HG03045 (cell line): ENCODE results near the gene ITGB7.

Experiments used
- ATAC-seq: cut with Tn5 transposase; IDR thresholded peaks from one replicate; pipeline ENCODE4 v1.9.1; 2021; ENCODE audit warnings: mild to moderate bottlenecking, moderate library complexity; ENCODE audit not compliant: unreplicated experiment

ITGB7 gene

DNA sequence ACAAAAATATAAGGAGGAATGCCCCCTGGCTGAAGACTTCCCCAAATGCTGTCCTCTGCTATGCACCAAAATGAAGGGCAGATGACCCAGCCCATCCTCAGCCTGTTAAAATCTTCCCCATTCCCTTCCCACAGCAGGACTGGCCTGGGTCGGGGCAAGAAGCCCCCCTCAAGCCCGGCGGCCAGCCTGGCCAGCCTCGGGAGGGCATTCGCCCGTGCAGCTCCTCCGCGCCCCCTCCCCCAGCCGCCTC, 24.5 kb upstream of the ITGB7 start:
- no peak for ATAC-seq

DNA sequence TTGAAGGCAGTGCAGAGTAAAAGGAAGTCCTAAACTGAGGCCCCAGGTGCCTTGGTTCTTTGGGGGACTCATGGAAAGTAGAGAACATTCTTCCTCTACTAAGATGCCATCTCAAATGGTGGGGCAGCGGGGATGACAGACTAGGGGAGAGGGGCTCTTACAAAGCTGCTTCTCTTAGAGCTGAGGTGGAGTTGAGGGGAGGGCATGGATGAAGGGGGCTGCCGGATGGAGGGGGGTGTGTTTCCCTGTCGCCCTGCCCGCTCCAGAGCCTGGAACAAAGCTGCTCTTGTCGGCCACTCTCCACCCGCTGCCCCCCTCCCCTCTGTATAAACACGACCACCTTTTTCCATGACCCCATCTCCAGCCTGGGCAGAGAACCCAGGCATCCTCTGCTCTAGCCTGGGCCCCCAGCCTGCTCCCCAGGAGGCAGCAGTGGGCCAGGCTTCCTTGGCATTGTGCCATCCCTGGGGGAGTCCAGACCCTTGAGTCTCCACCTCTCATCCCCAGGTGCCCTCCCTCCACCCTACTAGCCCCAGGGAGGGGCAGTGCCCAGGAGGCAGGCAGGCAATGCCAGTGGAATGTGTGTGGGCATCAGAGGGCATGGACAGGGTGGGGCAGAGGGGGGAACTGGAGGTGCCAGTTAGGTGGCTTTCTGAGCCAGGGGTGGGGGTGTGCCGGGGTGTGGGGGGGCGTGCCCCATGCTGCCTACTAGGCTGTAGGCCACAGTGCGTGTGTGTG, 23.2 kb upstream of the ITGB7 start:
- no peak for ATAC-seq

DNA sequence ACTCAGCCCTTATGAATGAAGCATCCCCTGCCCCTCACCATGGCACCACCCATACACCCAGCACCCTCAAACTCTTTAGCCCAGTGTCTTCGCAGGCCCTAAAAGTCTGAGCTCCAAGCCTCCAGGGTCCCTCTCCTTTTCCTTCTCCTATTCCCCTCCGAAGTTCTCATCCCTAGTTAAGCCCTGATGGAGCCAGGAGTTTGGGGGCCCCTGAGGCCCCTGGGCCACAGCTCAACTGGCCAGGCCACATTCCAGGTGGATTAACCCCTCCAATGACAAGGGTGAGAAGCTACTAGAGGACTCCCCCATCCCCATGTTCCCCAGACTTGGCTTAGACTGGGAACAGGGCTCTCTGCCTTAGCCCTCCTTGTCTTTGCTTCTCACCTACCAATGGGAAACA, 22.4 kb upstream of the ITGB7 start:
- ATAC-seq = no peak

DNA sequence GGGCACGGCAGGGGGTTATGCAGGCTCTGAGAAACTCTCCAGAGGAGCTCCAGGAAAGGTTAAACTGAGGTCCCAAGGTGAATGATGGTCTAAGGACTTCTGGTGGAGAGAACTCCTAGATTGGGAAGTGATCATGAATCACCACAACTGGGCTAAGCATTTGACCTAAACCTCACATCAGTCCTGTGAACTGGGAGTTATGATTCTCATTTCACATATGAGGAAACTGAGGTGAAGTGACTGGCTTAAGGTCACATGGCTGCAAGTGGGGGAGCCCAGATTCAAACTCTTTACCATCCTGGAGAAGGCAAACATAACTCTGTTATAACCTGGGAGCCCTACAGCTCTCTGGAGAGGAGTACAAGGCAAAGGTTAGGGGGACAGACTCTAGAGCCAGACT, 20.8 kb upstream of the ITGB7 start:
- no peak for ATAC-seq

DNA sequence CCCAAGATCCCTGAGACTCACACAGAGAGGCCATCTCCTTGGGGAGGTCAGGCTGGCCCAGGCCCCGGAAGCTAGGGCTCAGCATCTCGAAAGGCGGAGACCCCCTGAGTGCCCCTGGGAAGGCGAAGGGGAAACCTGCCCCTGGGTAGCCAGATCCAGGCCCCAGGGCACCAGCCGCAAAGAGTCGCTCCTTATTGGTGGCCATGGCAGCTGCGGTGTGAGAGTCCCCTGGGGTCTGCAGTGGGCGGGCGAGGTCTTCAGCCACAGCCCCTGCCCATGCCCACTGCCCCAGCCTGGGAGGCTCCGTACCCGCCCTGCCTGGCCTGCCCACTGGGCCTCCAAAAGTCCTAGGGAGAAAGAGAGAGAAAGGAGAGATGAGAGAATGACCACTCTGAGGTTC, 20.3 kb upstream of the ITGB7 start:
- ATAC-seq = no peak

DNA sequence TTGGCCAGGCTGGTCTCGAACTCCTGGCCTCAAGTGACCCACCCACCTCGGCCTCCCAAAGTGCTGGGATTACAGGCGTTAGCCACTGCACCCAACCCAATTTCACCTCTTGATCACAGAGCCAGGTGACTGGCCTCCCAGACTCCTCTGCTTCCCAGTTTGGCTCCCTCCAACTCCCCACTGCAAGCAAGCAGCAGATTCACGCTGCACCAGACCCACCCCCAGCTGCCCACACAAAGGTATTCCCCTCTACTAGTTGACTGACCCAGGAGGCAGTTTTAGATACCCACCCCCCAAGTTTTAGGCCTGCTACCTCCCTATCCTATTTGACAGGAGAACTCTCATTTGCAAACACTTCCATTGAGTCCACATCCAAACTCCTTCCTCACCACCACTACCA, 19.8 kb upstream of the ITGB7 start:
- no peak for ATAC-seq

DNA sequence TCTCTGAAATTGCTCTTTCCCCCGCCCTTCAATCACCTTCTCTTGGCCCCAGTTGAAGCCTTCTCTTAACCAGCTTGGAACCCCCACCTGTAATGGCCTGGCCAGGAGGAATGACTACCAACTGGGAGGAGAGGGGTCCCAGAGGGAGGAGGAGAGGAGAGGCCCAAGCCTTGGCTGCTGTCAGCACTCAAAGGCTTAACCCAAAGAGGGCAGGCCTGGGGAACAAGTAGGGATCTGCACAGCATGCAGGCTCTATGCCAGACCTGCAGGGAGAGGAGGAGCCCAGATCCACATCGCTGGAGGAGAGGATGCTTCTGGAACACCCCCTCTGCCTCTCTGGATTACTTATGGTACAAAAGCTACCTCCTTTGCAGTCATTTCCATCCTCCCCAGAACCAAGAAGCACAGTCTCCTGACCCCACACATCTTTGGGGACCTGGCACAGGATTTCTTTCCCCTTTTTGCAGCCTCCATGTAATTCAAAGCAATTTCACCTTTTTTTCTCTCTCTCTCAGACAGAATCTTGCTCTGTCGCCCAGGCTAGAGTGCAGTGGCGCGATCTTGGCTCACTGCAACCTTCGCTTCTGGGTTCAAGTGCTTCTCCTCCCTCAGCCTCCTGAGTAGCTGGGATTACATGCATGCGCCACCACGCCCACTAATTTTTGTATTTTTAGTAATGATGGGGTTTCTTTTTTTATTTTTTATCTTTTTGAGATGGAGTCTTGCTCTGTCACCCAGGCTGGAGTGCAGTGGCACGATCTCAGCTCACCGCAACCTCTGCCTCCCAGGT, 18.8 kb upstream of the ITGB7 start:
- ATAC-seq = no peak

DNA sequence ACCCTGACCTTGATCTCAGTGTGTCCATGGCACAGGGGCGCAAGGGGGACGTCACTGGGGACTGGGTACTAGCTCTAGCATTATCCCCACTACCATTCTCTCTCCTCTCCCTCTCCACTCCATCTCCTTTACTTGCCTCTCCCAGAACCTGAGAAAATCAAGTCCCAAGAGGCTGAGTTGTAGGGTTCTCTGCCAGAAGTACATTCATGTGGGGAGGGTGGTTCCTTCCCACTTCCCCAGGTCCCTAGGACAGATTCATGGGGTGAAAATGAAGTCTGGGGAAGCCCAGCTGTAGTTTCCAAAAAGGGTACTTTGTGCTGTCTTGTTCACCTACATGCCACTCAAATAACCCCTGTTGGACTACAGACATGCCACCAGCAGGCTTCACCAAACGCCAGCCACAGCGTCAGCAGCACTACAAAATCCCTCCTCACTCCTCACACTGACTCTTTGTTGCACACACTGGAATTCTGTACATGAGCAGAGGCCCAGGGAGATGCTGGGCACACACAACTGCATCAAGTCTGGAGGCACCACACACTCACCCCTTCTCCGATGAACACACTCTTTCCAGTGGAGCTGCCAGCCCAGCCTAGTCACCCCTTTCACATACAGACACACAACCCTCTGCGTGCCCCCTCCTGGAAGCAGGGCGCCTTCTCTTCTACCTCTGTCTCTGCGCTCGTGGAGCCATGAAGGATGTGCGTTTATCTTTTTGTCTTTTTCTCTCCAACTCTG, 18.0 kb upstream of the ITGB7 start:
- no peak for ATAC-seq

DNA sequence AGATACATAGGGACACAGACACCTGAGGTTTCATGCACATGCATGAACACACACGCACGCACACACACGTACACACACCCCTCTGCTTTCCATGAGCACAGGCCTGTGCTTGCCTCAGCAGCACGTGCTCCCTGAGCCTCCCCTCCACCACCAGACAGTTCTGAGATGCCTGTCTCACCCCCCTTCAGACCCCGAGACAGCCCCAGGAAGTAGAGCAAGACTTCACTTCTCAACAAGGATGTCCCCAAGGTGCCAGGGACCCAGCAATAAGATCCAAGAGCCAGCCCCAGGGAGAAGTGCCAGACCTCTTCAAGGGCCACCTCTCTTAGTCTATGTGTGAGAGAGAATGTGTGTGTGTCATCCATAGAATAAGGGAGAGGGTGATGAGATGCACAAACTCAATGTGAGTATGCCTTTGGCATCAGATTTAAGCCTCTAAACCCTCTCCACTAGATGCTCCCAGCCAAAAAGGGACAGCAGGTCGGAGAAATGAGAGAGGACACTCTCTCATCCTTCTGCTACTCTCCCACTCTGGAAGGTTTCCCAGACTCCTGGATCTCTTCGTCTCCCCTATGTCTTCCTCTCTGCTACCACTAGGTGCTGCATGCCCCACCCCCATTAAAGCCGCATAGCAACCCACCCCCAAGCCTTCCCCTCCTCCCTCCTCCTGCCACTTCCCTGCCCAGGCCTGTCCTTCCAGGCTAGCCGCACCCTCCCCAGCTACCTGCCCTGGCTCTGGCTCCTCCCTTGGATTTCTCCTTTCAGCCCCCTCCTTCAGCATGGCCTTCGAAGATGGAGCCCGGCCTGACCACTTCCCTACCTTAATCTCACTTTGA, 17.2 kb upstream of the ITGB7 start:
- no peak for ATAC-seq

DNA sequence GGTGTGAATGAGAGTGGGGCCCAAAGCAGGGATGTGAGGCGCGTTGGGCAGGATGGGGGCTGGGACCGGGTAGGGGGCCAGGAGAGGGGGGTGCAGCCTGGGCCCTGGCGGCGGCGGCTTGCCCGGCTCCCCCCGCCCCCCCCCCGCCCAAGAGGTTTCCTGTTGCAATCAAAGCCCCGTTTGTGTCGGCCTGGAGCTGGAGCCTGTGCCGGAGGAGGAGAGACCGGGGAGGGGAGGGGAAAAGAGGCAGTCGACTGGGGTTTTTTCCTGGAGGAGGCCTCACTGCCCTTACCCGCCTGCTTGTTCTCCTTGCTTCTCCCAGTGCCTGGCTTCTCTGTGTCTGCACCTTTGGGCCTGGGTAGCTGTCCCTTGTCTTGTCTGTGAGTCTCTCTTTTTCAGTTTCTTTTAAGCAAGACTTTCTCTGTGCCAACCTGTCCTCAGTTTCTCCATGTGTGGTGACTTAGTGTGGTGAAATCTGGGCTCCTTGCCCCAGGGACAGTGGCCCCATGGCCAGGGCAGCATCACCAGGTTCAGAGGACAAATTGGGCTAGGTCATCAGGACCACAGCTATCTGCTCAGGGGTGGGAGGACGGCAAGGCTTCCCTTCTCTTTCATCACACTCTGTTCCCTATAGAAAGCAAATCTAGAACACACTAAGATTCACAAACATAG, 16.5 kb upstream of the ITGB7 start:
- no peak for ATAC-seq

DNA sequence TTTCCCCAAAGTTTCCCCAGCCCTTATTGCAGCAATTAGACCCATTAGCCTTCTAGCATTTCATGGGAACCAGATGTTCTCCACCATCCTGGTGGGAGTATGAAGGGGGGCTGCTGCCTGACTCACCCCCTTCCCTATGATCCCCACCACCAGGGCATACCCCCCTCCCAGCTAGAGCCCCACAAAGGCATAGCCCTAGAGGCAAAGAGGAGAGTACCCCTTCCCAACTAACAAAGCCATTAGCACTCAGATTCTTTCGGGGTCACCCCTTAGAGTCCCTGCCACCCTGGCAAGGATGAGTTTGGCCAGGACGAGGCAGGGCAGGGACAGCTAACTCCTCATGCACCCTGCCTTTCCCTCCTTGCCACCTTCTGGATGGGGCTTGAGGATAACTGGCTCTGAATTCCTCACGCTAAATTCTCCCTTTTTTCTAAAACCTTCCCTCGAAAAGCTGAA, 15.8 kb upstream of the ITGB7 start:
- ATAC-seq = no peak

DNA sequence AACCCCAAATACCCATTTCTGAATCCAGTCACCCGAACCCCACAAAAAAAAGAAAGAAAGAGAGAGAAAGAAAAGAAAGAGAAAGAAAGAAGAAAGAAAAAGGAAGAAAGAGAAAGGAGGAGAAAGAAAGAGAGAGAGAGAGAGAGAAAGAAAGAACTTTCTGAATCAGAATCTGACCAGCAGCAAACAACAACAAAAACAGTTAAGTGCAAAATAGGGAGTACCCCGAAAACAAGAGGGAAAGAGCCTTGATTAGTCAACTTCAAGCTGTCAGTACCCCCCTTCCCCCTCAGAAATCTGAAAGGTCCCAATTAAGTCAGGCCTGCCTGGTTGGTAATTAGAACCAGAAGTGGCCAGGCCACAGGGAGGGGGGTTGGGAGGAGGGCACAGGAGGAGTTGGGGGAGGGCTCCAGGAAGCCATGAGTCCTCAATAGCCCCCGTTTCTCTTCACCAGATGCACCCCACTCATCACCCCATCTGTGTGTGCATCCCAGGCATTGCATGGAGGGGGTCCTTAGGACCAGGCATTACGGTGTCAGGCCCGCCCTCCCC, 15.2 kb upstream of the ITGB7 start:
- ATAC-seq = no peak

DNA sequence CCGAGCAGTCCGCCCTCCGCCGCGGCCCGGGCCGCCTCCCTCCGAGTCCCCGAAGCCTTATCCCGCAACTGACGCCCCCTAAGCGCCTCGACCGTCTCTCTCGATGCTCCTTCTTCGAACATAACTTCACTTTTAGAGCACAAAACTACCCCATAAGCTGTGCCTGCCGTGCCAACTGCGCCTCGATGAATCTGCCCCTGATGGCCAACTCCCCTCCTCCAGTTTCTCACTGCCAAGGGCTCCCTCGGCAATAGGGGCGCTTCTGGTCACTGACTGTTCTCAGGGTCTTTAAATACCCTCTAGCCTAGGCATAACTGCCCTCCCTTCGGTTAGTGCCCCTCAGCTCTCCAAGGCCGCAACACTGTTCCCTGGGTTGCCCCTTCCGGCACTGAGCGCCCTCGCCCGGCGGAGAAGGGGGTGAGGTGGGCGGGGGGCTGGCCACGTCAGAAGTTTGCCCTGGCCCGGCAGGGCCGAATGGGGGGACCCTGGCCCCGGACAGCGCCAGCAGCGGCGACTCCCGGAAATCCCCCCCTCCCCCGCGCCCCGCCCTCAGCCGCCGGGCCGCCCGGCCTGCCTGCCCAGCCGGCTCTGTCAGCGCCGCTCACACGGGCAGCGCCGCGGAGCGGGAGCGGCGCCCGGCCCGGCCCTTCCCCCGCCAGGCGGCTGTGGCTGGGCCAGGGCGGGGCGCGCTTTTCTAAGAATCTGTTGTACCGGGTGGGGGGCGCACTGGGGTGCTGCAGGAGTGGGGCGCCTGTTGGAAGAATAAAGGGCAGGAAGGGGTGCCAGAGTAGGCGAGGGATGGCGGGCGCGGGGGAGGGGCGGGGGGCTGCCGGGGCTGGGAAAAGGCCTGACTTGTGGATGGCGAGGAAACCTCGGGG, 14.4 kb upstream of the ITGB7 start:
- no peak for ATAC-seq

DNA sequence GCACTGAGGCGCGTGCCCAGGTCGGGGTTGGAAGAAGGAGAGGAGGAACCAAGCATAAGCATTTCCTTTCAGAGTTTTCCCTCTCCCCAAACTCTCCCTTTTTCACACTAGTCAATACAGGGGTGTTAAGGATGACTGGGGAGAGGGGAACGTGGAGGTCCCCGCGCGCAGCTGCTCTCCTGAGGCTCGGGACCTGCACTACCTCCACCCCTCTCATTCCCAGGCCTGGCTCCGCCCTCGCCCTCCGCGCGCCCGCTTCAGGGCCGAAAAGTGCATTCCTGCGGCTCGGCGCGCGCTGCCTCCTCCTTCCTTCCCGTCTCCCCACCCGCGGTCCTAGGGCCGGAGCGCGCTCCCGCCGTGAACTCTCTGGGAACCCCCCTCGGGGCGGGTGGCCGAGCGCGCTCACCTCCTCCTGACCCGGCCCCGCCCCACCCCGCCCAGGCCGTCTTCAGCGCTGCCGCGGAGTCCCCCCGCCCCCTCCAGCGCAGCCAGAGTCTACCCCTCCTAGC, 13.7 kb upstream of the ITGB7 start:
- ATAC-seq = peak; percentile 50

DNA sequence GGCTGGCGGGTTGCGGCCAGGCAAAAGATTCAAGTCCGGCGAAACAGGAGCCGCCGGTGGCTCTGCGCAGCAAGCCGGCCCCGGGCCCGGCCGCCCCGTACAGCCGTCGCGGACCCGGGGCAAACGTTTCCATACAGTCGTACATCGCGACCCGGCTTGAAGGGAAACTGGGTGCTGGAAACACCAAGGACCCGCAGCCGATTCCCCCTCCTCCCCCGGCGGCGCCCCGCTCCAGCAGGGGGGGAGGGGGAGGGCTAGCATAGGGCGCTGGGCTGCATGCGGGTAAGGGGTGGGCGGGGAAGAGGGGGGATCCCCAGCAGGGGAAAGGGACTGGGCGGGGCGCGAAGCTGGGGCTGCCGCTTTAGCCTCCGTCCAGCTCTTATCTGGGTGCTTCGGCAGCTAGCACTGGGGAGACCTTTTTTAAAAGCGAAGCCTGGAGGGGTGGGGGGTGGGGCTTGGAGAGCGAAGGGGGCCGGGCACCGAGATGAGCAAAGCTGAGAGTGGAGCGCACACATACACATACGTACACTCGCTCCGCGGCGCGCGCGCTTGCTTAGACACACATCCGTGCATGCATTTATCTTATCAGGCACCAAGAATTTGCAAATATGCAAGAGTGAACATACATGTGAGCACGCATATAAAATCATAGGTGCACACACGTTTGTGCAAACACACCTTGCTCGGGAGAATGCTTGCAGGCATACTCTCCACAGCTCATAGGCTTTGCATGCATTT, 13.1 kb upstream of the ITGB7 start:
- ATAC-seq = peak; percentile 31

DNA sequence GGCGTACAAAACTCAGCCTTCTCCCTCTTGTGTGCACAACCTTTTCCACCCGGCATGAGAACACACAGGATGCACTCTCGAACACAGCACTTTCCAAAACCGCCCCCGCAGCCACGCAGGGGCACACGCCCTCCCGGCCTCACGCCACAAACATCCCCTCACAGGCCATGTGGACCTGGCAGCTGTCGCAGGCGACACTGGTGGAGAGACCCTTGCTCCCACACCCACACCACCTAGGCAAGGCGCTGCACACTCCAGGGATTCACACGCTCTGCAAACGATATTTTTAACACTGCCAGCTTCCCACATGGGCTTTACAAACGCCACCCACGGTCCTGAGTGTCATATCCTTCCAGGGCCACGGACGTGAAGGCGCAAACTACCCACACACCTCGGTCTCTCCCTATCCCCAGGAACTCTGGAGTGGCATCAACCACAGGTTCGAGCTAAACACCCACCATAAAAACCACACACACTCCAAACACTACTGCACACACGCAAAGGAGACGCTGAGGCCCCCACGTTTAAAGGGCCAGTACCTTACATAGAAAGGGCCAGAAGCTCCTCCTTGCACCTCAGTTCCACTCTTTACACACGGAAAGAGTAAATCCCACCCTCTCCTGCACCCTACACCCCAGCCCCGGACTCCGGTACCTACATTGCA, 12.4 kb upstream of the ITGB7 start:
- ATAC-seq = peak; percentile 22

DNA sequence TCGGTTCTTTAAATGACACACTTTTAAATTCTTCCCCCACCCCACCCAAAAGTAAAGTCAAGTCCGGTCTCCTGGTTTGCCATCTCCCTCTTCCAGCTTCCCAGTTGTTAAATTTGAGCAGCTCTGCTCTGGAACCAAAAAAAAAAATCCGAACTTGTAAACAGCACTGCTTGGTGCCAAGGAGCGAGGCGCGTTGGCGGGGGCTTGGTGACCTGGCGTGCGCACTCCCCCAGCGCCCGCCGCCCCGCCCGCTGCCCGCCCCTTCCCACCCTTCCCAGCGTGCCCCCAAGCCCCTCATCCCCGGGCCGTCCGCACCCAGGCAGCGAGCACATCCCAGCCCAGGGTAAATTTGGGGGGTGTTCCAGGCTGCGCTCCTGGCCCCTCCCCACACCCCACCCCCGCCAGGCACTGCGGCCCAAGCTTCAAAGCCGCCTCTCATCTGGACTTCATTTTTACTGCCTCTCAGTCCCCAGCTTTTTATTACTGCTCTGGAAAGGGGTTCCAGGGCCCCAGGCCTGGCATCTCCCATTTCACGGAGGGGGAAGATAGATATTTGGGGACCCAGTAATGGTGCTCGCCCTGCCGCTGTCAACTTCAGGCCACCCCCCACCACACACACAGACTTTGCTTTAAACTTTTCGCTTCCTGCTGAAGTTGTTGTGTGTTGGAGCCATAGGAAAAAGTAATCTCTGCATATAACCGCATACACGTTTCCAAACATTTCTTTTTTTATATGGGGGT, 11.7 kb upstream of the ITGB7 start:
- ATAC-seq = no peak
